H1 (cell line): ENCODE measurements around the gene TERF2IP. TPM values are rescaled to one million over a fixed set of nuclear protein-coding genes. Genes with fewer than 3 reads are reported as not detected.

Experiments
- BACH1 ChIP-seq: IDR thresholded peaks from 2 replicates; pipeline ENCODE4 v1.6.1; 2012; ENCODE audit warnings: low read length, improper control_type of control experiment
- BCL11A ChIP-seq, 2 experiments: IDR thresholded peaks; one replicate each; pipeline ENCODE4 v1.6.1; 2011; ENCODE audit warnings: low read depth in 2 of 2, low read length in 2 of 2, mild to moderate bottlenecking in 2 of 2
- BRCA1 ChIP-seq: IDR thresholded peaks from 2 replicates; pipeline ENCODE4 v1.6.1; 2012; ENCODE audit warnings: low read depth, low read length, improper control_type of control experiment
- CEBPB ChIP-seq: IDR thresholded peaks from 2 replicates; pipeline ENCODE4 v1.6.1; 2012; ENCODE audit warnings: low read depth, low read length
- EP300 ChIP-seq, 2 experiments: IDR thresholded peaks; 1 replicate in 1 of 2; 2 replicates in 1 of 2; pipeline ENCODE4 v1.6.1; 2011 to 2012; ENCODE audit warnings: low read depth in 2 of 2, low read length in 2 of 2, mild to moderate bottlenecking in 2 of 2, borderline replicate concordance in 1 of 2, inconsistent platforms in 1 of 2, moderate library complexity in 1 of 2
- GTF2F1 ChIP-seq: IDR thresholded peaks from 2 replicates; pipeline ENCODE4 v1.6.1; 2012; ENCODE audit warnings: low read depth, low read length, improper control_type of control experiment, borderline replicate concordance
- HDAC2 ChIP-seq, 2 experiments: fragments of 300-600 bp in 1 of 2; sonication (generic) in 1 of 2; IDR thresholded peaks; 2 replicates each; pipeline ENCODE4 v1.6.1; 2011 to 2012; ENCODE audit warnings: low read depth in 2 of 2, low read length in 2 of 2, mild to moderate bottlenecking in 2 of 2, moderate library complexity in 2 of 2, borderline replicate concordance in 1 of 2, inconsistent platforms in 1 of 2
- JUND ChIP-seq: IDR thresholded peaks from 2 replicates; pipeline ENCODE4 v1.6.1; 2011; ENCODE audit warnings: mild to moderate bottlenecking, improper control_type of control experiment, low read length
- KDM4A ChIP-seq: IDR thresholded peaks from one replicate; pipeline ENCODE4 v1.7.1; 2012; ENCODE audit warnings: low read depth, mild to moderate bottlenecking, moderate library complexity, low read length, inconsistent platforms; ENCODE audit not compliant: severe bottlenecking
- YY1 ChIP-seq: IDR thresholded peaks from 2 replicates; pipeline ENCODE4 v1.6.1; 2011; ENCODE audit warnings: low read depth, mild to moderate bottlenecking, low read length
- polyA plus RNA-seq, 7 experiments: library from polyadenylated mRNA; depleted of rRNA in 3 of 7; stranded (reverse) in 5 of 7; unstranded in 2 of 7; fragments of >200 nt in 5 of 7; fragments of 200-250 nt in 2 of 7; gene quantifications; 1 replicate in 5 of 7; 2 replicates in 1 of 7; 4 replicates in 1 of 7; pipeline versions ENCODE4 v1.2.1 to v1.2.3, GENCODE V29; 2011 to 2013; ENCODE audit warnings: missing spikeins in 2 of 7, mixed read lengths in 2 of 7
- total RNA-seq: library from RNA; stranded (reverse); fragmentation: NEBNext Ultra II Directional; extraction: Animal tissue kit (Norgen Biotek cat#: 25700); gene quantifications from 2 replicates; pipeline ENCODE4 v1.2.1, GENCODE V29; 2021

Gene TERF2IP
- total and polyA plus RNA-seq, 2 of the 8 experiments (the other 6 are each of a cell fraction or from before 2014, with no cell fraction given) = 5.5 to 15.1 TPM

- TF ChIP-seq YY1 (no peak), CEBPB (no peak), BACH1 (no peak), BCL11A (IDR thresholded peaks at IDR 0.05; ENCODE audit: low read depth in 2 of 2, low read length in 2 of 2) (no peak), HDAC2 (IDR thresholded peaks at IDR 0.05; ENCODE audit: borderline replicate concordance in 1 of 2, low read depth in 2 of 2, low read length in 2 of 2) (no peak), GTF2F1 (no peak), BRCA1 (no peak), EP300 (IDR thresholded peaks at IDR 0.05; ENCODE audit: borderline replicate concordance in 1 of 2, low read depth in 2 of 2, low read length in 2 of 2) (no peak), KDM4A (no peak), JUND (no peak)
Observed at GRCh38 chr16:75616521-75617010, 31.0 kb upstream of the TERF2IP start (continued).
